HepG2 (cell line): ENCODE measurements around the gene ERICH3. TPM values are rescaled to one million over a fixed set of nuclear protein-coding genes. Genes with fewer than 3 reads are reported as not detected.

Source experiments
- ARID5B ChIP-seq: IDR thresholded peaks from 2 replicates; pipeline ENCODE4 v1.4.0; 2020; ENCODE audit warnings: mild to moderate bottlenecking, missing genetic modification reagents
- ATF4 ChIP-seq, 2 experiments: fragments of 450-650 bp in 1 of 2; sonication (generic) in 1 of 2; formaldehyde crosslinking; IDR thresholded peaks; 2 replicates each; pipeline versions ENCODE4 v1.5.0 to v1.8.0; 2020 to 2022; ENCODE audit warnings: mild to moderate bottlenecking in 1 of 2, missing genetic modification reagents in 1 of 2
- ATRX ChIP-seq: sonication (generic); formaldehyde crosslinking; IDR thresholded peaks from 2 replicates; pipeline ENCODE4 v1.4.0; 2020; ENCODE audit warnings: missing genetic modification reagents, borderline replicate concordance
- CAMTA2 ChIP-seq: sonication (generic); formaldehyde crosslinking; IDR thresholded peaks from 2 replicates; pipeline ENCODE4 v1.4.0; 2020; ENCODE audit warnings: mild to moderate bottlenecking, missing genetic modification reagents, borderline replicate concordance
- CCDC6 ChIP-seq: sonication (generic); formaldehyde crosslinking; IDR thresholded peaks from 2 replicates; pipeline ENCODE4 v1.8.1; 2022; ENCODE audit warnings: mild to moderate bottlenecking, missing genetic modification reagents, moderate library complexity
- DRAP1 ChIP-seq: IDR thresholded peaks from 2 replicates; pipeline ENCODE4 v1.6.1; 2016; ENCODE audit warnings: missing genetic modification reagents, missing compliant biosample characterization
- HMGXB4 ChIP-seq, 2 experiments: sonication (generic) in 1 of 2; formaldehyde crosslinking in 1 of 2; IDR thresholded peaks; 2 replicates each; pipeline versions ENCODE4 v1.4.0 to v1.6.1; 2018 to 2020; ENCODE audit warnings: missing genetic modification reagents in 2 of 2, borderline replicate concordance in 1 of 2, low read depth in 1 of 2, mild to moderate bottlenecking in 1 of 2, missing biosample characterization in 1 of 2
- JUN ChIP-seq: sonication (generic); formaldehyde crosslinking; IDR thresholded peaks from 2 replicates; pipeline ENCODE4 v1.4.0; 2020; ENCODE audit warnings: mild to moderate bottlenecking, missing genetic modification reagents
- SOX13 ChIP-seq, 3 experiments: fragments of 450-650 bp in 1 of 3; sonication (generic) in 1 of 3; formaldehyde crosslinking in 1 of 3; IDR thresholded peaks in 2 of 3; conservative IDR thresholded peaks in 1 of 3; 2 replicates each; pipeline versions ENCODE4 v1.5.0 to v1.6.1; 2016 to 2020; ENCODE audit warnings: antibody characterized with exemption in 1 of 3, mild to moderate bottlenecking in 1 of 3, missing compliant biosample characterization in 1 of 3, missing genetic modification reagents in 1 of 3, moderate library complexity in 1 of 3
- ZBTB42 ChIP-seq: sonication (generic); formaldehyde crosslinking; IDR thresholded peaks from 2 replicates; pipeline ENCODE4 v1.5.0; 2020; ENCODE audit warnings: mild to moderate bottlenecking, missing genetic modification reagents
- ZNF10 ChIP-seq: sonication (generic); formaldehyde crosslinking; IDR thresholded peaks from 2 replicates; pipeline ENCODE4 v1.4.0; 2020; ENCODE audit warnings: mild to moderate bottlenecking, low read depth, missing genetic modification reagents, borderline replicate concordance
- polyA plus RNA-seq, 8 experiments: library from polyadenylated mRNA; depleted of rRNA in 3 of 8; stranded (reverse) in 7 of 8; unstranded in 1 of 8; fragments of >200 nt; fragmentation: Illumina TruSeq in 4 of 8; extraction: Trizol in 4 of 8; gene quantifications; 2 replicates each; pipeline versions ENCODE4 v1.2.1 to v1.2.3, GENCODE V29; 2011 to 2016; ENCODE audit warnings: low read depth in 4 of 8, missing spikeins in 1 of 8, mixed read lengths in 1 of 8; ENCODE audit not compliant: insufficient read depth in 1 of 8
- total RNA-seq, 5 experiments: library from RNA; depleted of rRNA; stranded (reverse); fragments of >200 nt; fragmentation: Illumina TruSeq; extraction: Trizol; gene quantifications; 2 replicates each; pipeline ENCODE4 v1.2.3, GENCODE V29; 2016; ENCODE audit warnings: low read depth in 1 of 5
- TF ChIP-seq, protein P1 (sequence below): sonication (generic); formaldehyde crosslinking; IDR thresholded peaks from 2 replicates; pipeline ENCODE4 v1.4.0; 2020; ENCODE audit warnings: low read depth, mild to moderate bottlenecking, missing genetic modification reagents
- TF ChIP-seq, protein P2 (sequence below): IDR thresholded peaks from 2 replicates; pipeline ENCODE4 v1.6.1; 2012; ENCODE audit warnings: low read depth, low read length, improper control_type of control experiment
- TF ChIP-seq, protein P3 (sequence below): sonication (generic); formaldehyde crosslinking; IDR thresholded peaks from 2 replicates; pipeline ENCODE4 v1.5.0; 2020; ENCODE audit warnings: missing genetic modification reagents, mild to moderate bottlenecking, borderline replicate concordance

Gene ERICH3
- total and polyA plus RNA-seq, 2 of the 13 experiments (the other 11 are each of a cell fraction or from before 2014, with no cell fraction given): 0.03 TPM; not detected in 1

GRCh38 chr1:74689621-74690363 lies 16.2 kb upstream of the ERICH3 start (continued):
- TF ChIP-seq ARID5B (CRISPR knock-in tag) (peak; percentile 45; the same call in 1 of the 2 replicates), CCDC6 (CRISPR knock-in tag) (no peak), ZBTB42 (CRISPR knock-in tag) (no peak), CAMTA2 (CRISPR knock-in tag) (no peak), ATRX (CRISPR knock-in tag) (no peak), SOX13 (IDR thresholded peaks at IDR 0.05) (no peak), SOX13 (CRISPR knock-in tag; conservative IDR thresholded peaks at IDR 0.05 in 1 of 2, IDR thresholded peaks at IDR 0.05 in 1 of 2) (peak in 1 of 2 experiments; percentile 42; a peak in 1 of 4 replicates), JUN (CRISPR knock-in tag) (no peak), ZNF10 (CRISPR knock-in tag) (no peak), DRAP1 (no peak), HMGXB4 (CRISPR knock-in tag; IDR thresholded peaks at IDR 0.05; ENCODE audit: borderline replicate concordance in 1 of 2, low read depth in 1 of 2) (peak in 1 of 2 experiments; percentile 55; a peak in 1 of 4 replicates), ATF4 (CRISPR knock-in tag; IDR thresholded peaks at IDR 0.05) (no peak)
- TF ChIP-seq, protein P1, sequence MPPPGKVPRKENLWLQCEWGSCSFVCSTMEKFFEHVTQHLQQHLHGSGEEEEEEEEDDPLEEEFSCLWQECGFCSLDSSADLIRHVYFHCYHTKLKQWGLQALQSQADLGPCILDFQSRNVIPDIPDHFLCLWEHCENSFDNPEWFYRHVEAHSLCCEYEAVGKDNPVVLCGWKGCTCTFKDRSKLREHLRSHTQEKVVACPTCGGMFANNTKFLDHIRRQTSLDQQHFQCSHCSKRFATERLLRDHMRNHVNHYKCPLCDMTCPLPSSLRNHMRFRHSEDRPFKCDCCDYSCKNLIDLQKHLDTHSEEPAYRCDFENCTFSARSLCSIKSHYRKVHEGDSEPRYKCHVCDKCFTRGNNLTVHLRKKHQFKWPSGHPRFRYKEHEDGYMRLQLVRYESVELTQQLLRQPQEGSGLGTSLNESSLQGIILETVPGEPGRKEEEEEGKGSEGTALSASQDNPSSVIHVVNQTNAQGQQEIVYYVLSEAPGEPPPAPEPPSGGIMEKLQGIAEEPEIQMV (CRISPR knock-in tag): no peak
- TF ChIP-seq, protein P2, sequence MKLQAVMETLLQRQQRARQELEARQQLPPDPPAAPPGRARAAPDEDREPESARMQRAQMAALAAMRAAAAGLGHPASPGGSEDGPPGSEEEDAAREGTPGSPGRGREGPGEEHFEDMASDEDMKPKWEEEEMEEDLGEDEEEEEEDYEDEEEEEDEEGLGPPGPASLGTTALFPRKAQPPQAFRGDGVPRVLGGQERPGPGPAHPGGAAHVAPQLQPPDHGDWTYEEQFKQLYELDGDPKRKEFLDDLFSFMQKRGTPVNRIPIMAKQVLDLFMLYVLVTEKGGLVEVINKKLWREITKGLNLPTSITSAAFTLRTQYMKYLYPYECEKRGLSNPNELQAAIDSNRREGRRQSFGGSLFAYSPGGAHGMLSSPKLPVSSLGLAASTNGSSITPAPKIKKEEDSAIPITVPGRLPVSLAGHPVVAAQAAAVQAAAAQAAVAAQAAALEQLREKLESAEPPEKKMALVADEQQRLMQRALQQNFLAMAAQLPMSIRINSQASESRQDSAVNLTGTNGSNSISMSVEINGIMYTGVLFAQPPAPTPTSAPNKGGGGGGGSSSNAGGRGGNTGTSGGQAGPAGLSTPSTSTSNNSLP: peak; percentile 74
- TF ChIP-seq, protein P3, sequence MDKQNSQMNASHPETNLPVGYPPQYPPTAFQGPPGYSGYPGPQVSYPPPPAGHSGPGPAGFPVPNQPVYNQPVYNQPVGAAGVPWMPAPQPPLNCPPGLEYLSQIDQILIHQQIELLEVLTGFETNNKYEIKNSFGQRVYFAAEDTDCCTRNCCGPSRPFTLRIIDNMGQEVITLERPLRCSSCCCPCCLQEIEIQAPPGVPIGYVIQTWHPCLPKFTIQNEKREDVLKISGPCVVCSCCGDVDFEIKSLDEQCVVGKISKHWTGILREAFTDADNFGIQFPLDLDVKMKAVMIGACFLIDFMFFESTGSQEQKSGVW (CRISPR knock-in tag): no peak
